Measurements from ENCODE around the gene BCL2L13. TPM values are rescaled to one million over a fixed set of nuclear protein-coding genes. Genes with fewer than 3 reads are reported as not detected.

Gene BCL2L13
- total RNA-seq, 1 donor from 2014 or later = 69.0 TPM

GRCh38 chr22:17726928-17727897 is 88.7 kb downstream of the BCL2L13 start:
- Histone ChIP-seq H3K9me3 (ENCODE audit: insufficient read depth, low read depth, low read length) (no peaks in the 10 kb centered on the region), H3K4me3 (ENCODE audit: insufficient read depth, low read depth, low read length) (no peak overlapping the region), H3K36me3 (ENCODE audit: insufficient read depth, low read length) (peaks cover 27% of the 10 kb centered on the region), H2AFZ (ENCODE audit: low read depth, low read length) (no peak overlapping the region), H3K79me2 (ENCODE audit: insufficient read depth, low read length) (peaks cover 23% of the 10 kb centered on the region), H3K4me2 (ENCODE audit: low read length) (peak overlapping the region; percentile 36), H3K4me1 (ENCODE audit: insufficient read depth, low read length) (peaks cover 19% of the 10 kb centered on the region), H3K27ac (ENCODE audit: low read depth, low read length) (peak overlapping the region; percentile 43), H4K20me1 (ENCODE audit: insufficient read depth, low read length) (peaks cover 35% of the 10 kb centered on the region), H3K27me3 (ENCODE audit: insufficient read depth, low read length) (no peaks in the 10 kb centered on the region), H3K9ac (ENCODE audit: low read length) (peak overlapping the region; percentile 32)
- Mint-ChIP-seq H3K4me3 (ENCODE audit: unreplicated experiment) (no peak overlapping the region), H3K27me3 (ENCODE audit: low read depth, unreplicated experiment) (no peaks in the 10 kb centered on the region), H3K36me3 (ENCODE audit: low read depth, unreplicated experiment) (peaks cover 30% of the 10 kb centered on the region), H3K9me3 (ENCODE audit: unreplicated experiment) (no peaks in the 10 kb centered on the region), H3K27ac (ENCODE audit: unreplicated experiment) (peak overlapping the region; percentile 88), H3K4me1 (ENCODE audit: low read depth, unreplicated experiment) (peaks cover 21% of the 10 kb centered on the region)
- DNase-seq (ENCODE audit: low read depth) (no peak), FAIRE-seq (no peak)
- no peak for TF ChIP-seq EZH2 (IDR thresholded peaks at IDR 0.05; ENCODE audit: insufficient read depth, low read length)
- TF ChIP-seq, protein P1, sequence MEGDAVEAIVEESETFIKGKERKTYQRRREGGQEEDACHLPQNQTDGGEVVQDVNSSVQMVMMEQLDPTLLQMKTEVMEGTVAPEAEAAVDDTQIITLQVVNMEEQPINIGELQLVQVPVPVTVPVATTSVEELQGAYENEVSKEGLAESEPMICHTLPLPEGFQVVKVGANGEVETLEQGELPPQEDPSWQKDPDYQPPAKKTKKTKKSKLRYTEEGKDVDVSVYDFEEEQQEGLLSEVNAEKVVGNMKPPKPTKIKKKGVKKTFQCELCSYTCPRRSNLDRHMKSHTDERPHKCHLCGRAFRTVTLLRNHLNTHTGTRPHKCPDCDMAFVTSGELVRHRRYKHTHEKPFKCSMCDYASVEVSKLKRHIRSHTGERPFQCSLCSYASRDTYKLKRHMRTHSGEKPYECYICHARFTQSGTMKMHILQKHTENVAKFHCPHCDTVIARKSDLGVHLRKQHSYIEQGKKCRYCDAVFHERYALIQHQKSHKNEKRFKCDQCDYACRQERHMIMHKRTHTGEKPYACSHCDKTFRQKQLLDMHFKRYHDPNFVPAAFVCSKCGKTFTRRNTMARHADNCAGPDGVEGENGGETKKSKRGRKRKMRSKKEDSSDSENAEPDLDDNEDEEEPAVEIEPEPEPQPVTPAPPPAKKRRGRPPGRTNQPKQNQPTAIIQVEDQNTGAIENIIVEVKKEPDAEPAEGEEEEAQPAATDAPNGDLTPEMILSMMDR (IDR thresholded peaks at IDR 0.05; ENCODE audit: insufficient read depth, low read depth, low read length) = no peak

DNA sequence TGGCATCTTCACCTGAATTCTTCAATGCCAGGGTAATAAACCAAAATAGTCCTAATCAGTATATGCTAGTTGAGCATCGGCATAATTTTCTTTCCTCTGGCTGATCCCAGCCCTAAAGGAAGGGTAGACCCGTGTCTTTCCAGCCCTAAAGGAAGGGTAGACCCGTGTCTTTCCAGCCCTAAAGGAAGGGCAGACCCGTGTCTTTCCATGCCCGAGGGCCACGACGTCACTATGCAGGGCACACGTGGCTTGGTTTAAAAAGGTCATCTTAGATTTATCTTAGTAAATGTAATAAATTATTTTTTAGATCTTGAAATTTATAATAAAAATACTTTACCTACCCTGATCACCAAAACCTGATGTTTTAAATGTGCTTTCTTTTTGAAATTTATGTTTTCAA is 90.2 kb downstream of the BCL2L13 start:
- no peaks in the 10 kb centered on the region for H3K27me3 Mint-ChIP-seq (ENCODE audit: low read depth, unreplicated experiment)

More for the DNA sequence above, 90.2 kb downstream of the BCL2L13 start:
- H3K9me3 Mint-ChIP-seq (ENCODE audit: unreplicated experiment) = no peaks in the 10 kb centered on the region
- no peaks in the 10 kb centered on the region for H3K27me3 ChIP-seq (ENCODE audit: insufficient read depth, low read length)
- H3K36me3 ChIP-seq (ENCODE audit: insufficient read depth, low read length) = peaks cover 32% of the 10 kb centered on the region
- H3K79me2 ChIP-seq (ENCODE audit: insufficient read depth, low read length) = peaks cover 20% of the 10 kb centered on the region
- no peak for FAIRE-seq
- peaks cover 27% of the 10 kb centered on the region for H3K4me1 Mint-ChIP-seq (ENCODE audit: low read depth, unreplicated experiment)
- no peak overlapping the region for H3K4me2 ChIP-seq (ENCODE audit: low read length)
- H2AFZ ChIP-seq (ENCODE audit: low read depth, low read length) = no peak overlapping the region
- TF ChIP-seq EZH2 (IDR thresholded peaks at IDR 0.05; ENCODE audit: insufficient read depth, low read length) = no peak
- TF ChIP-seq, protein P1 (IDR thresholded peaks at IDR 0.05; ENCODE audit: insufficient read depth, low read depth, low read length) = no peak
- H3K4me1 ChIP-seq (ENCODE audit: insufficient read depth, low read length) = peaks cover 22% of the 10 kb centered on the region
- no peak for DNase-seq (ENCODE audit: low read depth)
- no peak overlapping the region for H3K27ac Mint-ChIP-seq (ENCODE audit: unreplicated experiment)
- H3K4me3 Mint-ChIP-seq (ENCODE audit: unreplicated experiment) = no peak overlapping the region
- H3K4me3 ChIP-seq (ENCODE audit: insufficient read depth, low read depth, low read length) = no peak overlapping the region
- peaks cover 28% of the 10 kb centered on the region for H4K20me1 ChIP-seq (ENCODE audit: insufficient read depth, low read length)
- H3K9ac ChIP-seq (ENCODE audit: low read length) = no peak overlapping the region
- peaks cover 31% of the 10 kb centered on the region for H3K36me3 Mint-ChIP-seq (ENCODE audit: low read depth, unreplicated experiment)
- no peaks in the 10 kb centered on the region for H3K9me3 ChIP-seq (ENCODE audit: insufficient read depth, low read depth, low read length)
- H3K27ac ChIP-seq (ENCODE audit: low read depth, low read length) = no peak overlapping the region
